Measurements from ENCODE around the gene ZNF367.
"Not testable (repeated sequence)": the region's sequence is repeated elsewhere in the genome, so short reads cannot be mapped to it uniquely, and the experiment has no call there.

ZNF367 gene

DNA sequence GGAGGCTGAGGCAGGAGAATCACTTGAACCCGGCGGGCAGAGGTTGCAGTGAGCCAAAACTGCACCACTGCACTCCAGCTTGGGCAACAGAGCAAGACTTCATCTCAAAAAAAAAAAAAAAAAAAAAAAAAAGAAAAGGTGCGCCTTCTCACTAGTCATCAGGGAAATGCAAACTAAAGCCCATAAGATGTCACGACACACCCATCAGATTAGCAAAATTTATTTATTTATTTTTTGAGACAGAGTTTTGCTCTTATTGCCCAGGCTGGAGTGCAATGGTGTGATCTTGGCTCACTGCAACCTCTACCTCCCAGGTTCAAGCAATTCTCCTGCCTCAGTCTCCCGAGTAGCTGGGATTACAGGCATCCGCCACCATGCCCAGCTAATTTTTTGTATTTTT lies 57.6 kb downstream of the ZNF367 start:
- DNase-seq, result not testable (repeated sequence)

DNA sequence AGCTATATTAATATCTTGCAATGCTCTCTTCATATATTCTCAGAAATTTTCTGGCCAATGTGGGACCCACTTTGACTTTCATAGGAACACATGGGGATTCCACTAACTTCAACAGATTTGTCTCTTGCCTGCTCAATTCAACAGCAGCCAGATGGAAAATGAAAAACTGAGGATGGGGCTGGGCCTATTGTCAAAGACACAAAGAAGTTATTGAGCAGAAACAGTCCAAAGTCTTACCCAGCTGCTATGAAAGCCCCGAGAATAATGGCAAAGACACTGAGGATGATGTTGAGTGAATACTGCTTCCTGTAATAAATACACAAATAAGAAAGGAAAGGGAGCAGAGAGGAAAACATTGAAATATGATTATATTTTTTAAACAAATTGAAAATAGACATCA lies 67.3 kb downstream of the ZNF367 start:
- DNase-seq, result no peak

DNA sequence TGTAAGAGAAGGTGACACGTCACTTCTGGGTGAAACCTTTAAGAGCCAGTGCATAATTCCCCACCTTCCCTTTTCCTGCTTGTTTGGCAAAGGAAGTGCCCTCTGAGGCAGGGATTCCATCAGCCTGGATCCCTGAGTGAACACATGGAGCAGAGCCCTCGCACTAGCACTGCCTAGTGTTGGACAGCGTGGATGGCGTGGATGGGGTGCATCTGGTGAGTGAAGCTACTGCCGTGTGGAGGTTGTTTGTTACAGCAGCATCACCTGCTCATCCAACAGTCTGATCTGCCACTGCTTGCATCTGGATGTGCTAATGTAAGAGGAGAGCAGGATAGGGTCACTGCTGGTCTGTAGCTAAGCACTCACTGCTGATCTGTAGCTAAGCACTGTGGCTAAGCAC lies 69.9 kb downstream of the ZNF367 start:
- no peak for DNase-seq

DNA sequence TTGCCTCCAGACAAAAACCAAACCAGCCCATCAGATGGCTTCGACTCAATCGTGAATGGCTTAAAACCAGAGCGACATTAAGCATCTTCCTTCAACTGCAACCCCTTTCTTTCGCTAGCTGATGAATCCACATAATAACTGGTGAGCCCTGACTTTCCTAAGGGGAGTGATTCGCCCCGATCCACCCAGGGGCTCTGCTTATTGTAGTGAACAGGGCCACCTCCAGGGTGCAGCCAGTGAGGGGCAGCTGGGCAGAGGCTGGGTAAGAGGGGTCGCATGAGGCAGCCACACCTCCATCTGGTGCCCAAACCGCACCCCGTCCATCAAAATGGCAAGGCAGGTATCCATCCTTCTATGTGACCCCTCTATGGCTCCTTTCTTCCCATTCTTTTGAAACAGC lies 72.6 kb downstream of the ZNF367 start:
- DNase-seq, result no peak

DNA sequence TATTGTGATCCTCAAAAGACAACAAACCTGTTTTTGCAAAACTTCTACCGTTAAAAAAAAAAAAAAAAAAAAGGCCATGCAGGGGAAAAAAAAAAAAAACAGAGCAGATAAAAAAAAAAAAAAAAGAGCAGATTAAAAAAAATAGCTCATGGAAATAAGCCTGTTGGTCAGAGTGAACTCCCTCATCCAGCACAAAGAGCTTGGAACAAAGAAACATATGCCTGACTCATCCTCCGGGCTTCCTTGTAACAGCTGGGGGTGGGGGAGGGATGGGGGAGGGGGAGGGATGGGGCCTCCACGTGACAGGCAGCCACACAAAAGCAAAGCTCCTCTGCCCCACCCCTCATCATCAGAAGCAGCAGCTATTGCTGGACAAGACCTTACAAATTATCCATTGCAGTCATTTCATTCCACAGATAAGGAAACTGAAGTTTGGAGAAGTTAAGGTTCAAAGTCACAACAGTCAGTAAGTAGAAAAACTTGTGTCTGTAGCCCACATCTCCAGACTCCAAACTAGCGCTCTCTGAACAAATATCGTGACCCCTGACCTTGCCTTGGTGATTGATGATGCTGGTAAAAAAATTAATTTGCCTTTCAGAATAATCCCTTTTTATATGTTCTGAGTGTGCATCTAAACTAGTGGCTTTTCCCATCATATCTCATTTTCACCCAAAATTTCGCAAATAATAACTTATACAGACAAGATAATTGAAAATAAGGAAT lies 73.6 kb downstream of the ZNF367 start:
- DNase-seq, result no peak

DNA sequence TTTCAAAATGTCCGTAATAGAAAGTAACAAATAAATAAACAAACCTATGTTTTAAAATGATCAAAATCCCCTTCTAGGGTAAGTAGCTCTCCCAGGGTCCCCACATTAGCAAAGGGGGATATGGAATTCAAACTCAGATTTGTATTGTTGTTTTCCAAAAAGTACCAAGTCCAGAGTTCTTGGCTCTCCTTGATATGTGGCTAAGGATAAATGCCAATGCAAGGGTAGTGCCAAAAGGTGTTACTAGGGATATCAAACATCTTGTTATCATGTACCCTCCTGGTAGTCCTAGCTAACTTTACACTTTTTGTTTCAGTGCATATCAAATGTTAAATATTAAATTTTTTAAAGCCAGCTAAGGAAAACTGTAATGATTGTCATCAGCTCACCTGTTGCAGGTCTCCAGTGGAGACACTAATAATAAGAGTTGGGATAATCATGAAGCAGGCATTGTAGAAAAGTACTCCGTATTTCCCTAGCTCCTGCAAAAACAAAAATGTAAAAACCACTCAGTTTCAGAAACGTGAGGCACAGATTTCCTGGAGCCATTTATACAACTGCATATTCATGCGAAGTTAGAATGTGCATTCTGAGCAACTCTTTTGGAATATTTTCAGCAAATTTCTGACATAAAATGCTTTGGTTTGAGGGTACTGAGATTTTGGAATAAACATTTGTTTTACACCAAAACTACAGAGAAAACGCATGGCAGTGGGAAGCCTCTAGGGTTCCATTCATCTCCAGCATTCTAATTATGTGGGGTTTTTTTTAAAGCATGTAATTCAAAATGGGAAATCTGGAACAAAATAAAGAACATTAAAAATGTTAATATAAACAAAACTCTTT lies 74.4 kb downstream of the ZNF367 start:
- DNase-seq, result no peak

DNA sequence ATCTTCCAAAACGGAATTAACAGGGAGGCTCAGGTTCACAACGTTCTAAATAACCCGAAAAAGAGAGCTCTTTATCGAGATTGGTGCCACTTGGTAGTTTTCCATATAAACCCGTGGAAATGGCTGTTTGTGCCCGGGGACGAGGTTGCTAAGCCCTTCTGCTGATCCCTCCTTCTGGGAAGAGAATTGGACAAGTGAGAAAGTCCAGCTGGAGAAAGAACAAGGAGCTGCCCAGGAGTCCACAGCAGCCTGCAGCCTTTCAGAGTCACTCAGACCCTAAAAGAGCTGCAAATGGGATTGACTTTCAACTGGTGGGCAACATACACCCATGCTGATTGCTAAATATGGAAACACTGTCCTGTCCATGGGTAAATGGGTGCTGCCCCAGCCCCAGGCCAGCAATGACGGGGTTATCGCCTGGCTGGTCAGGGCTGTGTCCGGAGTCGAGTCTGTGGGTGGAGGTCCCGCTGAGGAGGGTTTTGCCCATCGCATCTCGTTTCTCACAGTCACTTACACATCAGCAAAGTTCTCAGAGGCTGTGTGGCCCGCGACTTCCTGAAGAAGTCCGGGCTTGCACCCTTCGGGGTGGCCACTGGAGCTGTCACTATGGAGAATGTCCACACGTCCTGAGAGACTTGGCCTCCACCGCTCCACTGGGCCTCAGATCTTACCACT lies 75.5 kb downstream of the ZNF367 start:
- no peak for DNase-seq

DNA sequence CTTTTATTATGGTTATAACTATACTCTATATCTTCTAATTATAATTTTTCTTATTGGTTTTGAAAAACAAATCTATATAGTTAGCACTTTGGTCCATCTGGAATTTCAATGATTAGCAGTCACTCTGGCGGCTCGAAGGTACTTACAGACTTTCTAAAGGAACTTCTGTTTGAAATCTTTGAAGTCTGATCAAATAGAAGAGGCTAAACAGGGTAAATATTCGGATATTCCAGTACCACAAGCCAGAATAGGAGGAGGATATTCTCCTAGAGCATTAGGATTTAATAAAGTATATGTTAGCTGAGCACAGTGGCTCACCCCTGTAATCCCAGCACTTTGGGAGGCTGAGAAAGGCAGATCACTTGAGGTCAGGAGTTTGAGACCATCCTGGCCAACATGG lies 77.5 kb downstream of the ZNF367 start:
- DNase-seq, result no peak

DNA sequence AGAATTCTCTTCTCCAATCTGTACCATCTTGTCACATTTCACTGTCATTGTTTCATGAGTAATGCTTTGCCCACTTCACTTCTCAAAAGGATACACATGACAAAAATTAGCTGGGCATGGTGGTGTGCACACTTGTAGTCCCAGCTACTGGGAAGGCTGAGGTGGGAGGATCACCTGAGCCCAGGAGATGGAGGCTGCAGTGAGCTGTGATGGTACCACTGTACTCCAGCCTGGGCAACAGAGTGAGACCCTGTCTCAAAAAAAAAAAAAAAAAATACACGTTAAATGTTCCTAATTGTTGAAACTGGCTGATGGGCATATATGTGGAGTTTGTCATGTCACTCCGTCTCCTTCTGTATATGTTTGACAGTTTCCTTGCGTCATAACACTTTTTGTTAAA lies 79.9 kb downstream of the ZNF367 start:
- DNase-seq, result no peak

Data from activated gamma-delta T cell treated with Interleukin-2 at 50 U/mL for 16 hours (primary cell).